Measurements from ENCODE around the gene ADRB2.

- TF ChIP-seq, protein P1, sequence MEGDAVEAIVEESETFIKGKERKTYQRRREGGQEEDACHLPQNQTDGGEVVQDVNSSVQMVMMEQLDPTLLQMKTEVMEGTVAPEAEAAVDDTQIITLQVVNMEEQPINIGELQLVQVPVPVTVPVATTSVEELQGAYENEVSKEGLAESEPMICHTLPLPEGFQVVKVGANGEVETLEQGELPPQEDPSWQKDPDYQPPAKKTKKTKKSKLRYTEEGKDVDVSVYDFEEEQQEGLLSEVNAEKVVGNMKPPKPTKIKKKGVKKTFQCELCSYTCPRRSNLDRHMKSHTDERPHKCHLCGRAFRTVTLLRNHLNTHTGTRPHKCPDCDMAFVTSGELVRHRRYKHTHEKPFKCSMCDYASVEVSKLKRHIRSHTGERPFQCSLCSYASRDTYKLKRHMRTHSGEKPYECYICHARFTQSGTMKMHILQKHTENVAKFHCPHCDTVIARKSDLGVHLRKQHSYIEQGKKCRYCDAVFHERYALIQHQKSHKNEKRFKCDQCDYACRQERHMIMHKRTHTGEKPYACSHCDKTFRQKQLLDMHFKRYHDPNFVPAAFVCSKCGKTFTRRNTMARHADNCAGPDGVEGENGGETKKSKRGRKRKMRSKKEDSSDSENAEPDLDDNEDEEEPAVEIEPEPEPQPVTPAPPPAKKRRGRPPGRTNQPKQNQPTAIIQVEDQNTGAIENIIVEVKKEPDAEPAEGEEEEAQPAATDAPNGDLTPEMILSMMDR (IDR thresholded peaks at IDR 0.05), result no peak
- no peak for TF ChIP-seq POLR2AphosphoS5 (IDR thresholded peaks at IDR 0.05)
- TF ChIP-seq POLR2A (IDR thresholded peaks at IDR 0.05), result no peak
These were observed 30.0 kb downstream of the ADRB2 start for GRCh38 chr5:148856424-148856823.
